H1 (cell line): ENCODE data around the gene MMP8. TPM values are rescaled to one million over a fixed set of nuclear protein-coding genes. Genes with fewer than 3 reads are reported as not detected.
A peak's percentile ranks its signal among the peaks of the same experiment; 100 is the strongest.

Experiments
- CTCF ChIA-PET: fragments of 300-600 bp; sonication (Branson Sonifier 250); formaldehyde crosslinking; loops from one replicate; lab custom pipeline; 2021; ENCODE audit not compliant: partially characterized antibody; lab: Charles Lee
- POLR2A ChIA-PET: fragments of 300-600 bp; sonication (Branson Sonifier 250); formaldehyde crosslinking; loops from one replicate; lab custom pipeline; 2021; ENCODE audit warnings: inconsistent platforms; ENCODE audit not compliant: partially characterized antibody; lab: Charles Lee
- DNase-seq, 2 experiments: peaks; one replicate each; pipeline versions ENCODE4 v3.0.0 to v3.0.0-alpha.2; 2010 to 2022; ENCODE audit warnings: low spot score in 2 of 2, low read depth in 1 of 2, mixed read lengths in 1 of 2
- FAIRE-seq: peaks from 2 replicates; lab custom pipeline; 2011; peaks lifted over from hg19 to GRCh38; lab: Jason Lieb, UNC
- H2AFZ ChIP-seq: 2 replicates; pipeline ENCODE4 v1.8.1; 2012; ENCODE audit warnings: low read length, inconsistent platforms
- H2AK5ac ChIP-seq: 2 replicates; pipeline ENCODE4 v1.6.1; 2013; ENCODE audit warnings: low read depth, low read length
- H2BK120ac ChIP-seq: replicated peaks from 2 replicates; pipeline ENCODE3; 2013; ENCODE audit warnings: low read depth, low read length, inconsistent platforms
- H2BK12ac ChIP-seq: 2 replicates; pipeline ENCODE4 v1.6.1; 2013; ENCODE audit warnings: low read depth, low read length
- H2BK15ac ChIP-seq: 2 replicates; pipeline ENCODE4 v1.6.1; 2013; ENCODE audit warnings: low read length
- H2BK20ac ChIP-seq: 2 replicates; pipeline ENCODE4 v1.6.1; 2013; ENCODE audit warnings: low read length
- H2BK5ac ChIP-seq: 2 replicates; pipeline ENCODE4 v1.6.1; 2013; ENCODE audit warnings: low read depth, low read length
- H3K14ac ChIP-seq: 2 replicates; pipeline ENCODE4 v1.6.1; 2013; ENCODE audit warnings: inconsistent platforms; ENCODE audit not compliant: insufficient read length
- H3K18ac ChIP-seq: 2 replicates; pipeline ENCODE4 v1.6.1; 2013; ENCODE audit warnings: low read length; ENCODE audit errors: extremely low read depth
- H3K23ac ChIP-seq: 2 replicates; pipeline ENCODE4 v1.6.1; 2013; ENCODE audit warnings: inconsistent platforms; ENCODE audit not compliant: insufficient read length
- H3K23me2 ChIP-seq: 2 replicates; pipeline ENCODE4 v1.6.1; 2013; ENCODE audit warnings: low read depth, low read length
- H3K27ac ChIP-seq: 2 replicates; pipeline ENCODE4 v1.6.1; 2011; ENCODE audit warnings: low read depth, low read length, inconsistent platforms
- H3K27me3 ChIP-seq, 4 experiments: replicated peaks in 1 of 4; 1 replicate in 1 of 4; 2 replicates in 3 of 4; pipeline versions ENCODE4 v1.6.1 to v1.8.1; 2011 to 2013; ENCODE audit warnings: low read length in 3 of 4, mild to moderate bottlenecking in 3 of 4, inconsistent platforms in 2 of 4, mixed read lengths in 2 of 4, moderate library complexity in 1 of 4; ENCODE audit not compliant: control insufficient read depth in 3 of 4, insufficient read depth in 3 of 4; ENCODE audit errors: extremely low read depth in 1 of 4
- H3K36me3 ChIP-seq, 4 experiments: 2 replicates each; pipeline versions ENCODE4 v1.6.1 to v1.8.1; 2011 to 2013; ENCODE audit warnings: mild to moderate bottlenecking in 4 of 4, low read length in 3 of 4, moderate library complexity in 2 of 4, control low read depth in 1 of 4, inconsistent platforms in 1 of 4; ENCODE audit not compliant: insufficient read depth in 4 of 4, control insufficient read depth in 2 of 4
- H3K4ac ChIP-seq: replicated peaks from 2 replicates; pipeline ENCODE3; 2013; ENCODE audit warnings: low read length, low read depth, mixed read lengths, inconsistent platforms; ENCODE audit not compliant: insufficient read length
- H3K4me1 ChIP-seq, 4 experiments: replicated peaks in 1 of 4; 1 replicate in 1 of 4; 2 replicates in 3 of 4; pipeline versions ENCODE4 v1.6.1 to v1.8.1; 2011 to 2013; ENCODE audit warnings: low read length in 3 of 4, inconsistent platforms in 2 of 4, mixed read lengths in 1 of 4; ENCODE audit not compliant: insufficient read depth in 4 of 4, control insufficient read depth in 3 of 4
- H3K4me2 ChIP-seq, 2 experiments: 2 replicates each; pipeline versions ENCODE4 v1.6.1 to v1.8.1; 2011 to 2013; ENCODE audit warnings: low read depth in 2 of 2, low read length in 2 of 2, control low read depth in 1 of 2, inconsistent platforms in 1 of 2, mild to moderate bottlenecking in 1 of 2; ENCODE audit not compliant: insufficient read depth in 1 of 2
- H3K4me3 ChIP-seq, 4 experiments: fragments of 200-600, 300-600 bp in 1 of 4; sonication (generic), shearing (Covaris generic), sonication (Bioruptor Twin) in 1 of 4; 2 replicates each; pipeline versions ENCODE4 v1.5.1 to v1.8.1; 2011 to 2016; ENCODE audit warnings: low read length in 4 of 4, low read depth in 3 of 4, control low read depth in 2 of 4, inconsistent platforms in 2 of 4, mild to moderate bottlenecking in 2 of 4, mixed read lengths in 1 of 4, moderate library complexity in 1 of 4; ENCODE audit not compliant: insufficient read depth in 2 of 4; ENCODE audit errors: extremely low read depth in 1 of 4
- H3K56ac ChIP-seq: replicated peaks from 2 replicates; pipeline ENCODE3; 2013; ENCODE audit warnings: low read depth, mild to moderate bottlenecking, mixed read lengths, low read length, inconsistent platforms; ENCODE audit not compliant: insufficient read length
- H3K79me1 ChIP-seq: 2 replicates; pipeline ENCODE4 v1.6.1; 2013; ENCODE audit warnings: low read depth, low read length, control low read depth
- H3K79me2 ChIP-seq, 2 experiments: 2 replicates each; pipeline versions ENCODE4 v1.6.1 to v1.8.1; 2012 to 2013; ENCODE audit warnings: low read length in 2 of 2, mild to moderate bottlenecking in 2 of 2, inconsistent platforms in 1 of 2; ENCODE audit not compliant: insufficient read depth in 2 of 2, control insufficient read depth in 1 of 2
- H3K9ac ChIP-seq, 4 experiments: replicated peaks in 1 of 4; 1 replicate in 1 of 4; 2 replicates in 3 of 4; pipeline versions ENCODE4 v1.6.1 to v1.8.1; 2011 to 2013; ENCODE audit warnings: low read depth in 3 of 4, low read length in 3 of 4, control low read depth in 2 of 4, mild to moderate bottlenecking in 2 of 4, moderate library complexity in 2 of 4, inconsistent platforms in 1 of 4; ENCODE audit errors: extremely low read depth in 1 of 4
- H3K9me3 ChIP-seq, 2 experiments: 2 replicates each; pipeline versions ENCODE4 v1.6.1 to v1.8.1; 2012 to 2013; ENCODE audit warnings: mild to moderate bottlenecking in 2 of 2, moderate library complexity in 2 of 2, control low read depth in 1 of 2, inconsistent platforms in 1 of 2, low read depth in 1 of 2, low read length in 1 of 2, mixed read lengths in 1 of 2; ENCODE audit not compliant: insufficient read depth in 2 of 2
- H4K20me1 ChIP-seq, 2 experiments: replicated peaks in 1 of 2; 2 replicates each; pipeline versions ENCODE3 to v1.8.1; 2011 to 2013; ENCODE audit warnings: inconsistent platforms in 2 of 2, low read length in 2 of 2, mild to moderate bottlenecking in 1 of 2; ENCODE audit not compliant: insufficient read depth in 2 of 2, control insufficient read depth in 1 of 2
- H4K5ac ChIP-seq: 2 replicates; pipeline ENCODE4 v1.6.1; 2013; ENCODE audit warnings: low read length, low read depth, mixed read lengths, inconsistent platforms; ENCODE audit not compliant: insufficient read length
- H4K8ac ChIP-seq: 2 replicates; pipeline ENCODE4 v1.8.0; 2013; ENCODE audit warnings: mild to moderate bottlenecking, moderate library complexity, low read length, inconsistent platforms; ENCODE audit not compliant: insufficient read depth; ENCODE audit errors: extremely low read depth
- H4K91ac ChIP-seq: replicated peaks from 2 replicates; pipeline ENCODE3; 2013; ENCODE audit warnings: low read length, mixed read lengths, inconsistent platforms; ENCODE audit not compliant: insufficient read length
- RAD21 ChIP-seq, 2 experiments: IDR thresholded peaks in 1 of 2; conservative IDR thresholded peaks in 1 of 2; 2 replicates each; pipeline ENCODE4 v1.6.1; 2011; ENCODE audit warnings: low read depth in 2 of 2, low read length in 2 of 2, improper control_type of control experiment in 1 of 2, inconsistent platforms in 1 of 2, mild to moderate bottlenecking in 1 of 2, moderate library complexity in 1 of 2
- ZNF274 ChIP-seq: IDR thresholded peaks from 2 replicates; pipeline ENCODE4 v1.7.0; 2012; ENCODE audit warnings: low read length, borderline replicate concordance; ENCODE audit errors: extremely low read depth
- WGBS, 2 experiments: shearing (Covaris generic) in 1 of 2; methylation state at CpG; one replicate each; pipeline versions ENCODE4 v1.1.6 to v1.1.7; 2013 to 2015; ENCODE audit warnings: low lambda C conversion rate in 2 of 2, mixed read lengths in 2 of 2, inconsistent platforms in 1 of 2, low coverage in 1 of 2, missing lambda C conversion rate in 1 of 2; ENCODE audit not compliant: insufficient replicate concordance in 2 of 2, insufficient coverage in 1 of 2, insufficient read length in 1 of 2; ENCODE audit errors: extremely low coverage in 1 of 2, missing lambda C conversion rate in 1 of 2; 5-methylcytosine and 5-hydroxymethylcytosine counted together
- polyA plus RNA-seq, 7 experiments: library from polyadenylated mRNA; depleted of rRNA in 3 of 7; stranded (reverse) in 5 of 7; unstranded in 2 of 7; fragments of >200 nt in 5 of 7; fragments of 200-250 nt in 2 of 7; gene quantifications; 1 replicate in 5 of 7; 2 replicates in 1 of 7; 4 replicates in 1 of 7; pipeline versions ENCODE4 v1.2.1 to v1.2.3, GENCODE V29; 2011 to 2013; ENCODE audit warnings: missing spikeins in 2 of 7, mixed read lengths in 2 of 7
- total RNA-seq: library from RNA; stranded (reverse); fragmentation: NEBNext Ultra II Directional; extraction: Animal tissue kit (Norgen Biotek cat#: 25700); gene quantifications from 2 replicates; pipeline ENCODE4 v1.2.1, GENCODE V29; 2021
- TF ChIP-seq, protein P1 (sequence below), 3 experiments: IDR thresholded peaks; 1 replicate in 2 of 3; 2 replicates in 1 of 3; pipeline versions ENCODE4 v1.5.1 to v1.6.1; 2011; ENCODE audit warnings: low read length in 3 of 3, mild to moderate bottlenecking in 3 of 3, inconsistent platforms in 2 of 3, low read depth in 1 of 3, moderate library complexity in 1 of 3; ENCODE audit not compliant: insufficient read depth in 1 of 3; ENCODE audit errors: control extremely low read depth in 1 of 3

MMP8 gene
- total and polyA plus RNA-seq, 2 of the 8 experiments (the other 6 are each of a cell fraction or from before 2014, with no cell fraction given): not detected

DNA sequence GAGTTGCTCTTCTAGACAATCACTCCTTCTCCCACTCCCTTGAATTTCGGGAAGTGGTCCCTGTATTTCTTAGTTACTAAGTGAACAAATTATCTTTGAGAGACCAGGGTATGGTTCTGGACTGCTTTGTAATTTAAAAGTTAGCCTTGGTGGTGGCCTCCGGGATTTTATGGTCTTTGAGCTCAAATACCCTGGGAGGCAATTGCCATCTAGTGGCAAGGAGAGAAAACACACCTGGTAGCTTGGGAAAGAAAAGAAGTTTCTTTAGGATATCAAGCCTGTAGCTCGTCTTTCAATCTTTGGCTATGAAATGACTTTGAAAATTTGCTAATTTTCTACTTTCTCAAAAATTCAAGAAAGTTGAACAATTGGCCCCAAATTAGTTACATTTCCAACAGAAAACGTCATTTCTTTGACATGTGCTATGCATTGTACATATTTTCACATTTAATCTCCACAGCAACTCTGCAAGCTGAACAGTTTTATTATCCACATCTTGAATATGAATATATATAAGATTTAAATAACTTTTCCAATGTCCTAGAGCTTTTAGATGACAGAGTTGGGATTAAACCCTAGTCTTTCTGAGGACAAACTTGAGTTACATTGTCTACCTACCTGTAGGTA, 58.3 kb downstream of the MMP8 start:
- POLR2A ChIA-PET: interaction anchor here (0.7 kb wide), 1 partner anchor 9 kb away, joined by 4 read pairs; no protein-coding TSS in a partner anchor
- H3K9ac ChIP-seq: no peak overlapping the region

More for the DNA sequence above, 58.3 kb downstream of the MMP8 start:
- Histone ChIP-seq H3K4me1 (peaks cover 0 to 3% (median 0%) of the 10 kb centered on the region in 4 experiments; a peak in 1 of 7 replicates), H3K36me3 (no peaks in the 10 kb centered on the region; a peak in 1 of 8 replicates), H2BK5ac (no peak overlapping the region), H3K79me1 (no peaks in the 10 kb centered on the region), H2BK15ac (no peak overlapping the region), H4K20me1 (no peaks in the 10 kb centered on the region), H3K4me2 (no peak overlapping the region), H4K91ac (no peak overlapping the region), H3K27me3 (no peaks in the 10 kb centered on the region), H2BK120ac (no peak overlapping the region), H4K5ac (no peak overlapping the region), H3K23me2 (no peaks in the 10 kb centered on the region), H3K23ac (no peak overlapping the region), H3K14ac (no peak overlapping the region), H2BK20ac (no peak overlapping the region), H2AFZ (peak overlapping the region; percentile 93), H3K4ac (no peak overlapping the region), H3K9me3 (no peaks in the 10 kb centered on the region), H3K56ac (no peak overlapping the region), H3K4me3 (no peak overlapping the region), H3K79me2 (no peaks in the 10 kb centered on the region), H3K27ac (no peak overlapping the region), H3K18ac (no peak overlapping the region), H2AK5ac (no peak overlapping the region), H4K8ac (no peak overlapping the region), H2BK12ac (no peak overlapping the region)
- FAIRE-seq (peak; percentile 95), DNase-seq (no peak)
- CTCF ChIA-PET: interaction anchor here (0.6 to 4.5 kb wide), 68 partner anchors 8 to 397 kb away, joined by 3 to 58 read pairs (median 4); no protein-coding TSS in a partner anchor
- peak; percentile 91 to 94 for TF ChIP-seq RAD21 (IDR thresholded peaks at IDR 0.05 in 1 of 2, conservative IDR thresholded peaks at IDR 0.05 in 1 of 2; ENCODE audit: low read depth in 2 of 2, low read length in 2 of 2)
- TF ChIP-seq, protein P1, sequence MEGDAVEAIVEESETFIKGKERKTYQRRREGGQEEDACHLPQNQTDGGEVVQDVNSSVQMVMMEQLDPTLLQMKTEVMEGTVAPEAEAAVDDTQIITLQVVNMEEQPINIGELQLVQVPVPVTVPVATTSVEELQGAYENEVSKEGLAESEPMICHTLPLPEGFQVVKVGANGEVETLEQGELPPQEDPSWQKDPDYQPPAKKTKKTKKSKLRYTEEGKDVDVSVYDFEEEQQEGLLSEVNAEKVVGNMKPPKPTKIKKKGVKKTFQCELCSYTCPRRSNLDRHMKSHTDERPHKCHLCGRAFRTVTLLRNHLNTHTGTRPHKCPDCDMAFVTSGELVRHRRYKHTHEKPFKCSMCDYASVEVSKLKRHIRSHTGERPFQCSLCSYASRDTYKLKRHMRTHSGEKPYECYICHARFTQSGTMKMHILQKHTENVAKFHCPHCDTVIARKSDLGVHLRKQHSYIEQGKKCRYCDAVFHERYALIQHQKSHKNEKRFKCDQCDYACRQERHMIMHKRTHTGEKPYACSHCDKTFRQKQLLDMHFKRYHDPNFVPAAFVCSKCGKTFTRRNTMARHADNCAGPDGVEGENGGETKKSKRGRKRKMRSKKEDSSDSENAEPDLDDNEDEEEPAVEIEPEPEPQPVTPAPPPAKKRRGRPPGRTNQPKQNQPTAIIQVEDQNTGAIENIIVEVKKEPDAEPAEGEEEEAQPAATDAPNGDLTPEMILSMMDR (IDR thresholded peaks at IDR 0.05; ENCODE audit: control extremely low read depth in 1 of 3, insufficient read depth in 1 of 3, low read depth in 1 of 3, low read length in 3 of 3): peak; percentile 8 to 84 (median 72)
- no peak for TF ChIP-seq ZNF274
- WGBS, 2 experiments: 15% methylated on average over 4 of the region's 4 CpGs; no CpG with 5 or more reads in 1 of the 2 experiments
